DOHH2 (cell line): ENCODE results near the gene MYH15.

Experiments used
- H3F3A ChIP-seq: fragments of 200-600 bp; sonication (generic), shearing (Covaris generic); 2 replicates; pipeline ENCODE4 v1.6.0; 2016; ENCODE audit warnings: antibody characterized with exemption, mild to moderate bottlenecking; ENCODE audit not compliant: control insufficient read depth, insufficient read depth
- H3K27ac ChIP-seq: fragments of 200-600 bp; sonication (generic); 2 replicates; pipeline ENCODE4 v1.5.1; 2014; ENCODE audit warnings: low read depth, mild to moderate bottlenecking, low read length, moderate library complexity
- H3K27me3 ChIP-seq: fragments of 200-600 bp; sonication (generic); 2 replicates; pipeline ENCODE4 v1.6.1; 2014; ENCODE audit warnings: mild to moderate bottlenecking, low read length, mixed read lengths; ENCODE audit not compliant: control insufficient read depth
- H3K36me3 ChIP-seq: fragments of 200-600 bp; sonication (generic); 2 replicates; pipeline ENCODE4 v1.6.1; 2014; ENCODE audit warnings: mild to moderate bottlenecking, low read length, moderate library complexity, mixed read lengths; ENCODE audit not compliant: control insufficient read depth
- H3K4me1 ChIP-seq: fragments of 200-600 bp; sonication (generic); 2 replicates; pipeline ENCODE4 v1.6.1; 2014; ENCODE audit warnings: mild to moderate bottlenecking, low read length, mixed read lengths; ENCODE audit not compliant: control insufficient read depth
- H3K4me2 ChIP-seq: fragments of 200-600 bp; sonication (generic); 2 replicates; pipeline ENCODE4 v1.6.0; 2014; ENCODE audit warnings: mild to moderate bottlenecking, low read length, moderate library complexity
- H3K4me3 ChIP-seq: fragments of 200-600 bp; sonication (generic); 2 replicates; pipeline ENCODE4 v1.5.1; 2014; ENCODE audit warnings: mild to moderate bottlenecking, low read length, mixed read lengths
- H3K79me2 ChIP-seq: fragments of 200-600 bp; sonication (generic); 2 replicates; pipeline ENCODE4 v1.6.1; 2014; ENCODE audit warnings: mild to moderate bottlenecking, low read length, mixed read lengths; ENCODE audit not compliant: control insufficient read depth
- H3K9me2 ChIP-seq: fragments of 200-600 bp; sonication (generic); replicated peaks from 2 replicates; pipeline ENCODE4 v1.6.1; 2014; ENCODE audit warnings: mild to moderate bottlenecking, low read length, mixed read lengths; ENCODE audit not compliant: control insufficient read depth
- H3K9me3 ChIP-seq: fragments of 200-600 bp; sonication (generic); 2 replicates; pipeline ENCODE4 v1.6.1; 2014; ENCODE audit warnings: antibody characterized with exemption, low read length, mixed read lengths; ENCODE audit not compliant: control insufficient read depth, insufficient read depth
- H4K20me1 ChIP-seq: fragments of 200-600 bp; sonication (generic); 2 replicates; pipeline ENCODE4 v1.6.0; 2014; ENCODE audit warnings: low read depth, mild to moderate bottlenecking, antibody characterized with exemption, low read length, moderate library complexity; ENCODE audit not compliant: control insufficient read depth, insufficient read depth
- CTCF ChIP-seq: fragments of 200-600 bp; sonication (generic); IDR thresholded peaks from one replicate; pipeline ENCODE4 v1.5.1; 2014; ENCODE audit warnings: antibody characterized with exemption, mild to moderate bottlenecking, low read depth, low read length; ENCODE audit not compliant: poor library complexity, severe bottlenecking
- EZH2phosphoT487 ChIP-seq: fragments of 200-600 bp; sonication (generic); IDR thresholded peaks from 2 replicates; pipeline ENCODE4 v1.6.1; 2017; ENCODE audit warnings: borderline replicate concordance, mild to moderate bottlenecking, antibody characterized with exemption, low read length, moderate library complexity, mixed read lengths

MYH15 gene

GRCh38 chr3:108346301-108347227, 163.8 kb downstream of the MYH15 start:
- Histone ChIP-seq H3K27ac (peak overlapping the region; percentile 37), H3K4me1 (peaks cover 31% of the 10 kb centered on the region), H3F3A (no peaks in the 10 kb centered on the region), H3K4me3 (peak overlapping the region; percentile 56), H3K27me3 (no peaks in the 10 kb centered on the region), H4K20me1 (no peaks in the 10 kb centered on the region), H3K36me3 (no peaks in the 10 kb centered on the region), H3K4me2 (peak overlapping the region; percentile 65), H3K9me3 (no peaks in the 10 kb centered on the region), H3K79me2 (no peaks in the 10 kb centered on the region), H3K9me2 (no peaks in the 10 kb centered on the region; the same call in 1 of the 2 replicates)
- TF ChIP-seq EZH2phosphoT487 (no peak), CTCF (no peak)

GRCh38 chr3:108345492-108346205, 164.7 kb downstream of the MYH15 start:
- no peaks in the 10 kb centered on the region for H3F3A ChIP-seq
- H3K9me3 ChIP-seq, result no peaks in the 10 kb centered on the region
- peak overlapping the region; percentile 37 for H3K27ac ChIP-seq
- H3K9me2 ChIP-seq, result no peaks in the 10 kb centered on the region; the same call in 1 of the 2 replicates
- peak overlapping the region; percentile 56 for H3K4me3 ChIP-seq
- H3K27me3 ChIP-seq, result no peaks in the 10 kb centered on the region
- H3K79me2 ChIP-seq, result no peaks in the 10 kb centered on the region
- TF ChIP-seq CTCF, result peak; percentile 16
- TF ChIP-seq EZH2phosphoT487, result no peak
- H3K4me1 ChIP-seq, result peaks cover 31% of the 10 kb centered on the region
- H3K4me2 ChIP-seq, result peak overlapping the region; percentile 65
- H3K36me3 ChIP-seq, result no peaks in the 10 kb centered on the region
- no peaks in the 10 kb centered on the region for H4K20me1 ChIP-seq

GRCh38 chr3:108343491-108343890, 166.9 kb downstream of the MYH15 start:
- no peaks in the 10 kb centered on the region for H3K9me3 ChIP-seq
- no peaks in the 10 kb centered on the region; the same call in 1 of the 2 replicates for H3K9me2 ChIP-seq
- H4K20me1 ChIP-seq, result no peaks in the 10 kb centered on the region
- no peak overlapping the region for H3K27ac ChIP-seq
- H3K27me3 ChIP-seq, result no peaks in the 10 kb centered on the region
- TF ChIP-seq EZH2phosphoT487 (no peak), CTCF (no peak)
- no peaks in the 10 kb centered on the region for H3K79me2 ChIP-seq
- no peak overlapping the region for H3K4me3 ChIP-seq
- H3F3A ChIP-seq, result no peaks in the 10 kb centered on the region
- peaks cover 31% of the 10 kb centered on the region for H3K4me1 ChIP-seq
- H3K36me3 ChIP-seq, result no peaks in the 10 kb centered on the region
- H3K4me2 ChIP-seq, result no peak overlapping the region
